GM19193 (cell line): ENCODE data around the gene OLA1.

ENCODE experiments used
- POLR2A ChIP-seq: IDR thresholded peaks from 4 replicates; pipeline ENCODE4 v1.6.1; 2011; ENCODE audit not compliant: insufficient read depth, insufficient read length; ENCODE audit errors: extremely low read depth

OLA1 gene

GRCh38 chr2:174171686-174172445 lies 76.5 kb downstream of the OLA1 start:
- TF ChIP-seq POLR2A: no peak

GRCh38 chr2:174169372-174169771 lies 79.0 kb downstream of the OLA1 start:
- no peak for TF ChIP-seq POLR2A

- TF ChIP-seq POLR2A: no peak
Measured at GRCh38 chr2:174166261-174166660, 82.1 kb downstream of the OLA1 start.

GRCh38 chr2:174161490-174161889 lies 86.8 kb downstream of the OLA1 start:
- TF ChIP-seq POLR2A: no peak

- TF ChIP-seq POLR2A: no peak
Measured at GRCh38 chr2:174158003-174158402, 90.3 kb downstream of the OLA1 start.

- no peak for TF ChIP-seq POLR2A
Measured at GRCh38 chr2:174157053-174157452, 91.3 kb downstream of the OLA1 start.

- no peak for TF ChIP-seq POLR2A
Measured at GRCh38 chr2:174153757-174154680, 94.3 kb downstream of the OLA1 start.

GRCh38 chr2:174149530-174149929 lies 98.8 kb downstream of the OLA1 start:
- no peak for TF ChIP-seq POLR2A

- TF ChIP-seq POLR2A: no peak
Measured at GRCh38 chr2:174148833-174149232, 99.5 kb downstream of the OLA1 start.

- TF ChIP-seq POLR2A: no peak
Measured at GRCh38 chr2:174145827-174146226, 102.5 kb downstream of the OLA1 start.

GRCh38 chr2:174142290-174142689 lies 106.0 kb downstream of the OLA1 start:
- TF ChIP-seq POLR2A: no peak

- no peak for TF ChIP-seq POLR2A
Measured at GRCh38 chr2:174138161-174138560, 110.2 kb downstream of the OLA1 start.

GRCh38 chr2:174135981-174136380 lies 112.4 kb downstream of the OLA1 start:
- no peak for TF ChIP-seq POLR2A

- TF ChIP-seq POLR2A: no peak
Measured at GRCh38 chr2:174125090-174125489, 123.2 kb downstream of the OLA1 start.

- TF ChIP-seq POLR2A: no peak
Measured at GRCh38 chr2:174124181-174124580, 124.2 kb downstream of the OLA1 start.

GRCh38 chr2:174122185-174122584 lies 126.1 kb downstream of the OLA1 start:
- no peak for TF ChIP-seq POLR2A
